GM19193 (cell line): ENCODE measurements around the gene CCDC187.

ENCODE experiments used
- POLR2A ChIP-seq: IDR thresholded peaks from 4 replicates; pipeline ENCODE4 v1.6.1; 2011; ENCODE audit not compliant: insufficient read depth, insufficient read length; ENCODE audit errors: extremely low read depth

CCDC187 gene

GRCh38 chr9:136201174-136201573, 102.7 kb downstream of the CCDC187 start:
- TF ChIP-seq POLR2A, result no peak

GRCh38 chr9:136200424-136200823, 103.5 kb downstream of the CCDC187 start:
- no peak for TF ChIP-seq POLR2A
